Measurements from ENCODE around the gene NATD1. TPM values are rescaled to one million over a fixed set of nuclear protein-coding genes. Genes with fewer than 3 reads are reported as not detected.

The NATD1 gene
- total RNA-seq, 2 experiments from 2014 or later, result 2.1 to 2.5 TPM

- Mint-ChIP-seq H3K27ac (peak overlapping the region; percentile 40), H3K4me1 (ENCODE audit: low read depth) (peaks cover 63% of the 10 kb centered on the region)
- intact Hi-C loops (cut with micrococcal nuclease), result loop anchor here (10.0 kb wide), 1 partner anchor 302 kb away; no protein-coding TSS in a partner anchor
Observed at GRCh38 chr17:21212826-21213637, 40.2 kb downstream of the NATD1 start.

GRCh38 chr17:21211825-21212479, 41.3 kb downstream of the NATD1 start:
- Mint-ChIP-seq H3K27ac (no peak overlapping the region), H3K4me3 (peak overlapping the region; percentile 91), H3K4me1 (ENCODE audit: low read depth) (peaks cover 52% of the 10 kb centered on the region), H3K9me3 (no peaks in the 10 kb centered on the region), H3K36me3 (ENCODE audit: low read depth) (peaks cover 9% of the 10 kb centered on the region), H3K27me3 (ENCODE audit: low read depth) (no peaks in the 10 kb centered on the region)
- no peak for DNase-seq
- intact Hi-C loops (cut with micrococcal nuclease), result loop anchor here (10.0 kb wide), 1 partner anchor 303 kb away; no protein-coding TSS in a partner anchor
- CTCF ChIA-PET, result interaction anchor here (0.6 to 2.3 kb wide), 4 partner anchors 82 to 306 kb away, joined by 3 to 8 read pairs (median 5); no protein-coding TSS in a partner anchor

More at GRCh38 chr17:21212826-21213637, 40.2 kb downstream of the NATD1 start:
- Mint-ChIP-seq H3K9me3 (no peaks in the 10 kb centered on the region), H3K36me3 (ENCODE audit: low read depth) (peaks cover 16% of the 10 kb centered on the region), H3K4me3 (peak overlapping the region; percentile 91), H3K27me3 (ENCODE audit: low read depth) (no peaks in the 10 kb centered on the region)
- no peak for DNase-seq
- CTCF ChIA-PET, result interaction anchor here (0.8 to 2.3 kb wide), 4 partner anchors 15 to 93 kb away, joined by 3 to 8 read pairs (median 6); no protein-coding TSS in a partner anchor

GRCh38 chr17:21210411-21211076, 42.7 kb downstream of the NATD1 start:
- Mint-ChIP-seq H3K9me3 (no peaks in the 10 kb centered on the region), H3K27me3 (ENCODE audit: low read depth) (no peaks in the 10 kb centered on the region), H3K4me1 (ENCODE audit: low read depth) (peaks cover 52% of the 10 kb centered on the region), H3K36me3 (ENCODE audit: low read depth) (peaks cover 10% of the 10 kb centered on the region), H3K4me3 (no peak overlapping the region), H3K27ac (no peak overlapping the region)
- no peak for DNase-seq
- intact Hi-C loops (cut with micrococcal nuclease), result loop anchor here (10.0 kb wide), 1 partner anchor 304 kb away; no protein-coding TSS in a partner anchor
- CTCF ChIA-PET, result interaction anchor here (0.8 kb wide), 1 partner anchor 89 kb away, joined by 3 read pairs; no protein-coding TSS in a partner anchor

- Mint-ChIP-seq H3K4me3 (no peak overlapping the region), H3K9me3 (no peaks in the 10 kb centered on the region), H3K27me3 (ENCODE audit: low read depth) (no peaks in the 10 kb centered on the region), H3K27ac (no peak overlapping the region), H3K4me1 (ENCODE audit: low read depth) (peaks cover 52% of the 10 kb centered on the region), H3K36me3 (ENCODE audit: low read depth) (peaks cover 10% of the 10 kb centered on the region)
- DNase-seq, result no peak
- intact Hi-C loops (cut with micrococcal nuclease), result loop anchor here (10.0 kb wide), 1 partner anchor 305 kb away; no protein-coding TSS in a partner anchor
- CTCF ChIA-PET, result no interaction called here
Observed at GRCh38 chr17:21209511-21210175, 43.6 kb downstream of the NATD1 start.

GRCh38 chr17:21208352-21208751, 44.9 kb downstream of the NATD1 start:
- peaks cover 55% of the 10 kb centered on the region for H3K4me1 Mint-ChIP-seq (ENCODE audit: low read depth)
- CTCF ChIA-PET, result interaction anchor here (1.4 kb wide), 1 partner anchor 165 kb away, joined by 3 read pairs; the partner anchor contains the start of gene USP22

GRCh38 chr17:21204935-21205334, 48.3 kb downstream of the NATD1 start:
- H3K27me3 Mint-ChIP-seq (ENCODE audit: low read depth), result no peaks in the 10 kb centered on the region
- no peak for DNase-seq
- intact Hi-C loops (cut with micrococcal nuclease), result no loop called here
- CTCF ChIA-PET, result no interaction called here
- H3K4me3 Mint-ChIP-seq, result no peak overlapping the region
- H3K36me3 Mint-ChIP-seq (ENCODE audit: low read depth), result peaks cover 7% of the 10 kb centered on the region
- no peaks in the 10 kb centered on the region for H3K9me3 Mint-ChIP-seq
- H3K4me1 Mint-ChIP-seq (ENCODE audit: low read depth), result peaks cover 36% of the 10 kb centered on the region
- H3K27ac Mint-ChIP-seq, result no peak overlapping the region

More at GRCh38 chr17:21208352-21208751, 44.9 kb downstream of the NATD1 start:
- Mint-ChIP-seq H3K4me3 (no peak overlapping the region), H3K36me3 (ENCODE audit: low read depth) (peaks cover 10% of the 10 kb centered on the region), H3K27me3 (ENCODE audit: low read depth) (no peaks in the 10 kb centered on the region), H3K27ac (no peak overlapping the region), H3K9me3 (no peaks in the 10 kb centered on the region)
- intact Hi-C loops (cut with micrococcal nuclease), result no loop called here
- no peak for DNase-seq

- CTCF ChIA-PET, result no interaction called here
- DNase-seq, result no peak
- Mint-ChIP-seq H3K36me3 (ENCODE audit: low read depth) (peaks cover 15% of the 10 kb centered on the region), H3K4me3 (no peak overlapping the region), H3K9me3 (no peaks in the 10 kb centered on the region), H3K4me1 (ENCODE audit: low read depth) (peaks cover 31% of the 10 kb centered on the region), H3K27me3 (ENCODE audit: low read depth) (no peaks in the 10 kb centered on the region), H3K27ac (no peak overlapping the region)
- intact Hi-C loops (cut with micrococcal nuclease), result no loop called here
Observed at GRCh38 chr17:21202512-21202911, 50.7 kb downstream of the NATD1 start.

GRCh38 chr17:21201874-21202273, 51.3 kb downstream of the NATD1 start:
- Mint-ChIP-seq H3K27ac (no peak overlapping the region), H3K4me1 (ENCODE audit: low read depth) (peaks cover 30% of the 10 kb centered on the region), H3K9me3 (no peaks in the 10 kb centered on the region), H3K36me3 (ENCODE audit: low read depth) (peaks cover 19% of the 10 kb centered on the region), H3K27me3 (ENCODE audit: low read depth) (no peaks in the 10 kb centered on the region), H3K4me3 (no peak overlapping the region)
- intact Hi-C loops (cut with micrococcal nuclease), result no loop called here
- no peak for DNase-seq
- CTCF ChIA-PET, result no interaction called here

GRCh38 chr17:21201298-21201595, 52.0 kb downstream of the NATD1 start:
- intact Hi-C loops (cut with micrococcal nuclease), result no loop called here
- DNase-seq, result no peak
- H3K9me3 Mint-ChIP-seq, result no peaks in the 10 kb centered on the region
- CTCF ChIA-PET, result interaction anchor here (0.6 to 0.9 kb wide), 3 partner anchors 69 to 155 kb away, joined by 3 read pairs; no protein-coding TSS in a partner anchor
- H3K27me3 Mint-ChIP-seq (ENCODE audit: low read depth), result no peaks in the 10 kb centered on the region
- peaks cover 28% of the 10 kb centered on the region for H3K4me1 Mint-ChIP-seq (ENCODE audit: low read depth)
- peaks cover 18% of the 10 kb centered on the region for H3K36me3 Mint-ChIP-seq (ENCODE audit: low read depth)
- no peak overlapping the region for H3K27ac Mint-ChIP-seq
- no peak overlapping the region for H3K4me3 Mint-ChIP-seq

- no peak for DNase-seq
- CTCF ChIA-PET, result interaction anchor here (0.6 to 0.9 kb wide), 4 partner anchors 43 to 155 kb away, joined by 3 read pairs; no protein-coding TSS in a partner anchor
- Mint-ChIP-seq H3K4me3 (no peak overlapping the region), H3K4me1 (ENCODE audit: low read depth) (peaks cover 23% of the 10 kb centered on the region), H3K36me3 (ENCODE audit: low read depth) (peaks cover 18% of the 10 kb centered on the region), H3K9me3 (no peaks in the 10 kb centered on the region), H3K27ac (no peak overlapping the region), H3K27me3 (ENCODE audit: low read depth) (no peaks in the 10 kb centered on the region)
- intact Hi-C loops (cut with micrococcal nuclease), result no loop called here
Observed at GRCh38 chr17:21200590-21201297, 52.5 kb downstream of the NATD1 start.

- DNase-seq, result no peak
- intact Hi-C loops (cut with micrococcal nuclease), result no loop called here
- H3K4me3 Mint-ChIP-seq, result no peak overlapping the region
- H3K36me3 Mint-ChIP-seq (ENCODE audit: low read depth), result peaks cover 18% of the 10 kb centered on the region
- no peaks in the 10 kb centered on the region for H3K27me3 Mint-ChIP-seq (ENCODE audit: low read depth)
- CTCF ChIA-PET, result no interaction called here
- no peaks in the 10 kb centered on the region for H3K9me3 Mint-ChIP-seq
- H3K4me1 Mint-ChIP-seq (ENCODE audit: low read depth), result peaks cover 15% of the 10 kb centered on the region
- H3K27ac Mint-ChIP-seq, result no peak overlapping the region
Observed at GRCh38 chr17:21199856-21200255, 53.4 kb downstream of the NATD1 start.

Data from activated naive CD4-positive, alpha-beta T cell treated with anti-CD3 and anti-CD28 coated beads for 36 hours (primary cell).